ENCODE data around the gene DNASE1L1. TPM values are rescaled to one million over a fixed set of nuclear protein-coding genes. Genes with fewer than 3 reads are reported as not detected.

The DNASE1L1 gene
- total RNA-seq, 1 donor from 2014 or later: 15.3 TPM

DNA sequence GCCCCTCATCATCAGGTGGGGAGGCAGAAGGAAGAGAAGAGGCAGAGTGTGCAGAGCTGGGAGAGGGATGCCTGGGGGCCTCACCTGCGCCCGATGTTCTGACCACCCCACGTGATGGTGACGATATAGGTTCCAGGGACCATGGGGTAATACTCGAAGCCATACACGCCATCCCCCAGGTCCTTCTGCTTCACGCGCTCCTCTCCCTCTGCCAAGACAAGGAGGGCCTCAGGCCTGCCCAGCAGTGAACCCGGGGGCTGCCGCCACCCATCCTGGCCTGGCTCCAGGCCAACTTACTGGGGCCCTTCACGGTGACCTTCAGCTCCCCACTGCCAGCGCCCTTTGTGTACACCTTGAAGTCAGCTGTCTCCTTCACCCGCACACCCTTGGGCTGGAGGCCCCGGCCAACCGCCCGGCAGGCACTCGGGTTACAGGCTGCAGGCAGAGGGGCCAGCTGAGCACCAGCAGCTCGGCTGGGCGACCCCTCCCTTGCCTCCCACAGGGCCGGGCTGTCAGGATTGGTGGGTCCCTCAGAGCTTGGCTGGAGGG, 43.9 kb downstream of the DNASE1L1 start:
- Mint-ChIP-seq H3K27ac (no peak overlapping the region), H3K36me3 (ENCODE audit: low read depth) (peaks cover 45% of the 10 kb centered on the region), H3K27me3 (no peaks in the 10 kb centered on the region), H3K9me3 (no peaks in the 10 kb centered on the region), H3K4me1 (peaks cover 12% of the 10 kb centered on the region), H3K4me3 (no peak overlapping the region)
- ATAC-seq (ENCODE audit: low read depth) (no peak), DNase-seq (no peak)
- CTCF ChIA-PET: no interaction called here
- POLR2A ChIA-PET: interaction anchor here (0.9 kb wide), 1 partner anchor 12 kb away, joined by 3 read pairs; no protein-coding TSS in a partner anchor
- TF ChIP-seq, protein P1, sequence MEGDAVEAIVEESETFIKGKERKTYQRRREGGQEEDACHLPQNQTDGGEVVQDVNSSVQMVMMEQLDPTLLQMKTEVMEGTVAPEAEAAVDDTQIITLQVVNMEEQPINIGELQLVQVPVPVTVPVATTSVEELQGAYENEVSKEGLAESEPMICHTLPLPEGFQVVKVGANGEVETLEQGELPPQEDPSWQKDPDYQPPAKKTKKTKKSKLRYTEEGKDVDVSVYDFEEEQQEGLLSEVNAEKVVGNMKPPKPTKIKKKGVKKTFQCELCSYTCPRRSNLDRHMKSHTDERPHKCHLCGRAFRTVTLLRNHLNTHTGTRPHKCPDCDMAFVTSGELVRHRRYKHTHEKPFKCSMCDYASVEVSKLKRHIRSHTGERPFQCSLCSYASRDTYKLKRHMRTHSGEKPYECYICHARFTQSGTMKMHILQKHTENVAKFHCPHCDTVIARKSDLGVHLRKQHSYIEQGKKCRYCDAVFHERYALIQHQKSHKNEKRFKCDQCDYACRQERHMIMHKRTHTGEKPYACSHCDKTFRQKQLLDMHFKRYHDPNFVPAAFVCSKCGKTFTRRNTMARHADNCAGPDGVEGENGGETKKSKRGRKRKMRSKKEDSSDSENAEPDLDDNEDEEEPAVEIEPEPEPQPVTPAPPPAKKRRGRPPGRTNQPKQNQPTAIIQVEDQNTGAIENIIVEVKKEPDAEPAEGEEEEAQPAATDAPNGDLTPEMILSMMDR (IDR thresholded peaks at IDR 0.05): no peak
- intact Hi-C loops (cut with micrococcal nuclease): no loop called here

DNA sequence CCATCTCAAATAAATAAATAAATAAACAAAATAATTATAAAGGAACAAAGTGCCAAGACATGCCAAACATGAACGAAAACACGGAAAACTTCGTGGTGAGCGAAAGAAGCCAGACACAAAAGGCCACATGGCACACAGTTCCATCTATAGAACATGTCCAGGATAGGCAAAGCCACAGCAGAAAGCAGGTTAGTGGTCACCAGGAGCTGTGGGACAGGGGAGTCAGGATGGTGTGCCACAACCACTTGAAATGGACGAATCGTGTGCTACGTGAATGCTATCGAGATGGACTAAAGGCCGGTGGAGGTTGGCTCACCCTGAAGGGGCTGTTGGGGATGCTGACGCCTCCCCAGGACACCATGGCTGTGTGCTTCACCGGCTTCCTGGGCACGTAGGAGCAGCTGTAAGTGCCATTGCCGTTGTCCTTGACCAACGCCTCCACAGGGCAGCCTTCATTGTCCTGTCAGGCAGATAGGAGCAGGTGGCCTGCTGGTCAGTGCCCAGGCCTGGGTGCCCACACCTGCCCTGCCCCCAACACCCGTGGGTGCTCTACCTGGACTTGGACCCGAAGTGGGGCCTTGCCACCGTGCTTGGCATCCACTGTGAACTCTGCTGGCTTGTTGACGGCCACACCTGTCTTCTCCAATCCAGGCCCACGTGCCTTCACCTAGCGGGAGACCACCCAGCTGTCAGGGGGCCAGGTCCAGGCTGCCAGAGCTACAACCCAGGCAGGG, 45.2 kb downstream of the DNASE1L1 start:
- Mint-ChIP-seq H3K27ac (no peak overlapping the region), H3K4me1 (peaks cover 12% of the 10 kb centered on the region), H3K27me3 (no peaks in the 10 kb centered on the region), H3K4me3 (no peak overlapping the region), H3K36me3 (ENCODE audit: low read depth) (peaks cover 50% of the 10 kb centered on the region), H3K9me3 (no peaks in the 10 kb centered on the region)
- ChIA-PET CTCF (no interaction called here), POLR2A (no interaction called here)
- DNase-seq: no peak
- ATAC-seq (ENCODE audit: low read depth): no peak
- intact Hi-C loops (cut with micrococcal nuclease): no loop called here
- TF ChIP-seq, protein P1 (IDR thresholded peaks at IDR 0.05): no peak

DNA sequence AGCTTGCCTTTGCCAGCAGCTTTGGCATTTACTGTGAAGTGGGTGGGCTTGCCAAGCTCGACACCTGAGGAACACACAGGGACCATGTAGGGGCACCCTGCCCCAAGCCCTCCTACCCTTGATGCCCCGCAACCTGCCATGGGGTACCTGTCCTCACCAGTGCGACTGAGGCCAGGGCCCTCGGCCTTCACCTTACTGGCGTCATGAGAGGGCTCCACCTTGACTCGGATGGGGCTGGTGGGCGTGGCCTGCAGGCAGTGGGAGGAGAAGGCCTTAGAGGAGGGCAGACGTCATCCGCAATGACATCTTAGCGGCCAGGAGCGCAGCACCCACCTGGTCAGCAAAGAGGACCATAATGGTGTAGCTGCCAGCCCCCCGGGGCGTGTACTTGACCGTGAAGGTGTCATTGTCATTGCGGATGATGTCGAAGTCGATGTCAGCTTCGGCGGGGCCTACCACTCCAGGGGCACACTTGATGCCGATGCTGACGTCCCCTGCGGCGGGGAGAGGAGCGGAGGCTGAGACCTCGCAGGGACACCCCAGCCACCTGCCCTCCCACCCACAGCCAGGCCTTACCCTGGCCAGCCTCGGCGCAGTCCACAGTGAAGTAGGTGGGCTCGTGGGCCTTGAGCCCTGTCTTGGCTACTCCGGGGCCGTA, 46.8 kb downstream of the DNASE1L1 start:
- peaks cover 61% of the 10 kb centered on the region for H3K36me3 Mint-ChIP-seq (ENCODE audit: low read depth)
- ChIA-PET CTCF (no interaction called here), POLR2A (interaction anchor here (1.2 kb wide), 1 partner anchor 15 kb away, joined by 11 read pairs; no protein-coding TSS in a partner anchor)

DNA sequence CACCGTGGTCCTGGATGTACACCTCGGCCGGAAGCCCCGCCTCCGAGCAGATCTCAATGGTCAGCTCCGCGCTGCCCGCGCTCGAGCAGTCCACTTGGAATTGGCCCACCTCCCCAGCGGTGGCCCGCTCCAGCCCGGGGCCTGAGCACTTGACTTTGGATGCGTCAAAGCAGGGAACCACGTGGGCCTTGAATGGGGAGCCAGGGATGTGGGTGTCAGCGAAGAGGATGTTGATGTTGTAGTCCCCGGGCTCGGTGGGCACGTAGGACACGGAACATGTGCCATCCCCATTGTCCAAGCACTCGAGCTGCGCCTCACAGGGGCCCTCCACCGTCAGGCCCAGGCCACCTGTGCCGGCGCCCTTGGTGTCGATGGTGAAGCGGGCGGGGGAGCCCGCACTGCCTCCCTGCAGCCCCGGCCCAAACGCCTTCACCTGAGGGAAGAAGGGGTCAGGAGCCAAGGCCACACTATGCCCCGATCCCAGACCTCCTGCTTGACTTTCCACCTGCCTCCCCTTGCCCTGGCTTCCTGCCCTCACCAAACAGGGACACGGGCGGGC, 48.8 kb downstream of the DNASE1L1 start:
- TF ChIP-seq, protein P1 (IDR thresholded peaks at IDR 0.05): no peak
- ChIA-PET POLR2A (no interaction called here), CTCF (no interaction called here)
- DNase-seq (no peak), ATAC-seq (ENCODE audit: low read depth) (no peak)
- no peak overlapping the region for H3K27ac Mint-ChIP-seq
- no peaks in the 10 kb centered on the region for H3K9me3 Mint-ChIP-seq
- H3K4me3 Mint-ChIP-seq: no peak overlapping the region
- H3K4me1 Mint-ChIP-seq: peaks cover 2% of the 10 kb centered on the region
- no peaks in the 10 kb centered on the region for H3K27me3 Mint-ChIP-seq
- H3K36me3 Mint-ChIP-seq (ENCODE audit: low read depth): peaks cover 60% of the 10 kb centered on the region
- intact Hi-C loops (cut with micrococcal nuclease): no loop called here

More for the DNA sequence above, 46.8 kb downstream of the DNASE1L1 start:
- no peaks in the 10 kb centered on the region for H3K27me3 Mint-ChIP-seq
- H3K4me3 Mint-ChIP-seq: no peak overlapping the region
- TF ChIP-seq, protein P1 (IDR thresholded peaks at IDR 0.05): no peak
- H3K9me3 Mint-ChIP-seq: no peaks in the 10 kb centered on the region
- DNase-seq: no peak
- intact Hi-C loops (cut with micrococcal nuclease): no loop called here
- H3K27ac Mint-ChIP-seq: no peak overlapping the region
- ATAC-seq (ENCODE audit: low read depth): no peak
- H3K4me1 Mint-ChIP-seq: peaks cover 3% of the 10 kb centered on the region

All from activated B cell treated with CpG ODN at 0.5 μM for 24 hours (primary cell).